GM12874 (cell line): Measurements from ENCODE around the gene MX2.

ENCODE experiments used
- TF ChIP-seq, protein P1 (sequence below): IDR thresholded peaks from 2 replicates; pipeline ENCODE4 v1.5.1; 2011; ENCODE audit warnings: low read depth, mild to moderate bottlenecking, control low read depth, low read length, moderate library complexity; ENCODE audit not compliant: insufficient read depth

The MX2 gene

GRCh38 chr21:41387042-41387819, 25.4 kb downstream of the MX2 start:
- TF ChIP-seq, protein P1, sequence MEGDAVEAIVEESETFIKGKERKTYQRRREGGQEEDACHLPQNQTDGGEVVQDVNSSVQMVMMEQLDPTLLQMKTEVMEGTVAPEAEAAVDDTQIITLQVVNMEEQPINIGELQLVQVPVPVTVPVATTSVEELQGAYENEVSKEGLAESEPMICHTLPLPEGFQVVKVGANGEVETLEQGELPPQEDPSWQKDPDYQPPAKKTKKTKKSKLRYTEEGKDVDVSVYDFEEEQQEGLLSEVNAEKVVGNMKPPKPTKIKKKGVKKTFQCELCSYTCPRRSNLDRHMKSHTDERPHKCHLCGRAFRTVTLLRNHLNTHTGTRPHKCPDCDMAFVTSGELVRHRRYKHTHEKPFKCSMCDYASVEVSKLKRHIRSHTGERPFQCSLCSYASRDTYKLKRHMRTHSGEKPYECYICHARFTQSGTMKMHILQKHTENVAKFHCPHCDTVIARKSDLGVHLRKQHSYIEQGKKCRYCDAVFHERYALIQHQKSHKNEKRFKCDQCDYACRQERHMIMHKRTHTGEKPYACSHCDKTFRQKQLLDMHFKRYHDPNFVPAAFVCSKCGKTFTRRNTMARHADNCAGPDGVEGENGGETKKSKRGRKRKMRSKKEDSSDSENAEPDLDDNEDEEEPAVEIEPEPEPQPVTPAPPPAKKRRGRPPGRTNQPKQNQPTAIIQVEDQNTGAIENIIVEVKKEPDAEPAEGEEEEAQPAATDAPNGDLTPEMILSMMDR: no peak

DNA sequence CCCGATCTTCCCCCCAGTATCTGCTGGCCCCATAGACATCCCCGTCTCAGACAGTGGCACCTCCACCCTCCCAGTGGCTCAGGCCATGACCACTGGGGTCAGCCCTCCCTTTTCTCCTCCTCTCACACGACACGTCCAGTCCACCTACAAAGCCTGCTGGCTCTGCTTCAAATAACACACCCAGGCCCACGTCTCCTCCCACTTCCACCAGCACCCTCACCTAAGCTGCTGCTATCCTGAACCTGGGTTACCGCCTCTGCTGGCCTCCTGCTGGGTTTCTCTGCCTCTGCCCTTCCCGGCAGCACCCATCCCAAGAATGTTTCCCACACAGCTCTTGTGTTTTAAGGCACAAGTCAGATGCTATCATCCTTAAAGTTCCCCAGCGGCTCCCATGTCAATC, 26.0 kb downstream of the MX2 start:
- TF ChIP-seq, protein P1: no peak

DNA sequence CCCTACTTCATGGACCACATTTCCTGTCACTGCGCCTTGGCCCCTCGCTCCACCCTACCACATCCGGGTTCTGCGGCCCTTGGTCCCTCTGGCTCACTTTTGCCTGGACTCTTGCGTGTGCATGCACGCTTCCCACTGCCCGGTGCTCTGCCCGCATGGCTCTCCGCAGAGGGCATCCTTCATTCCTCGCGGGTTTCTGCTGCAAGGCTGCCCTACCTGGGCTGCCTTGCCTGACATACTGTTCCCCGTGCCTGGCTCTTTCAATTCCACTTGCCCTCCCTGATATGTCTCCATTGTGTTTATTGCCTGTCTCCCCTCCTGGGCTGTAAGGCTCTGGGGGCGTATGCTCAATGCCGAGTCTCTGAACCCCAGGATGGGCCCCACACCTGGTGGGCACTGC, 26.4 kb downstream of the MX2 start:
- TF ChIP-seq, protein P1: no peak

- TF ChIP-seq, protein P1: no peak
Measured at GRCh38 chr21:41390043-41390639, 28.3 kb downstream of the MX2 start.

DNA sequence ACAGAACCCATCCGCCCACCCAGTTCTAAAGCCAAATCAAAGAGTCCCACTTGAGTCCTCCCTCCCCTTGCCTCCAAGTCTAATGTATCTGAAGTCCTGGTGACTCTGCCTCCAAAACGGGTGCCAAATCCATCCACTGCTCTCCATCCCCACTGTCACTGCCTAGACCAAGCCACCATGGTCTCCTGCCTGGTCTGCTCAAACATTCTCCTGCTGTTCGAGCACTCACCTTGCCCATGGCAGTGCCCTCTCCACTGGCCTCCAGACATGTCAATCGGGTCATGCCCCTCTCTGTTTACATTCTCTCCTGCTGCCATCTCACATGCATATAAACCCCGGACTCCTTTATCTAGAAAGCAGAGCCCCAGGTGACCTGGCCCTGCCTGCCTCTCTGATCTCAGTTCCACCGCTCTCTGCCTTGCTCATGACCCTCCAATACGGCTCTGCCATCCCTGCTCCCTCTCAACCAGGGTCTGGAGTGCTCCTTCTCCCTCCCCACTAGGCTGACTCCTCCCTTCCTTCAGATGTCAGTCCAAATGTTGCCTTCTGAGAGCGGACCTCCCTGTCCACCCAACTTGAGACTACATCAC, 32.1 kb downstream of the MX2 start:
- TF ChIP-seq, protein P1: no peak

DNA sequence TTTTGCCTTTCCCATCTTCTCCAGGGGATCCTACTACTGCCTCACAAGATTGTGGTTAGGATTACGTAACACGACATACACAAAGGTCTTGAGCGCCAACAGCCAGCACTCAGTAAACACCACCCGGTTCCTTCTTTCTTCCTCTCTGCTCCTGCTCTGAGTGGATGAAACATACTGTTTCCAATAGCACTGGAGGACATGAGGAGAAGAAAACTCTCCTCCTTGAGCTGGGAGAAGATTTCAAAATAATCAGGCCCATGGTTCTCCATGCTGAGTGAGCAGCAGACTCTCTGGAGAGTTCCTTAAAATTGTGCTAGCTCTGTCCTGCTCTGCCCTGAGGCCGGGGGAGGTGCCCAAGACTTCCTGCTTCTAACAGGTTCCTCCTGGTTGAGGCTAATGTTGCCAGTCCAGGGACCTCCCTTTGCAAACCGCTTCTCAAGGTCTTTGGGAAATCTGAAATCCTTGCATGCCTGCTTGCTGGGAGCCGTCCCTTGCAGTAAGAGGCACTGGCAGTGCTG, 34.8 kb downstream of the MX2 start:
- TF ChIP-seq, protein P1: no peak

- TF ChIP-seq, protein P1: no peak
Measured at GRCh38 chr21:41397471-41397891, 35.7 kb downstream of the MX2 start.
